GM23338 (cell line): ENCODE results near the gene OR2AT4. TPM values are rescaled to one million over a fixed set of nuclear protein-coding genes. Genes with fewer than 3 reads are reported as not detected.

ENCODE experiments used
- ATAC-seq: fragments of 200-7000 bp; cut with Tn5 transposase; 3 replicates; pipeline ENCODE4 v1.9.1; 2020
- DNase-seq: peaks from one replicate; pipeline ENCODE4 v3.0.0-alpha.2; 2015; ENCODE audit warnings: low spot score
- H2AFZ ChIP-seq: fragments of 200-600 bp; sonication (generic); 2 replicates; pipeline ENCODE4 v1.8.0; 2016; ENCODE audit warnings: antibody characterized with exemption, mild to moderate bottlenecking, moderate library complexity
- H3F3A ChIP-seq: fragments of 200-600 bp; sonication (generic); replicated peaks from 2 replicates; pipeline ENCODE4 v1.8.0; 2017; ENCODE audit warnings: antibody characterized with exemption, mixed run types, low read depth
- H3K27ac ChIP-seq: fragments of 200-600 bp; sonication (generic); 2 replicates; pipeline ENCODE4 v1.6.1; 2016; ENCODE audit warnings: low read depth
- H3K27me3 ChIP-seq: fragments of 200-600 bp; sonication (generic); 2 replicates; pipeline ENCODE4 v1.8.0; 2016; ENCODE audit warnings: mild to moderate bottlenecking, mixed run types, moderate library complexity; ENCODE audit not compliant: insufficient read depth
- H3K36me3 ChIP-seq: fragments of 200-600 bp; sonication (generic); 2 replicates; pipeline ENCODE4 v1.8.0; 2016; ENCODE audit warnings: mild to moderate bottlenecking; ENCODE audit not compliant: insufficient read depth
- H3K4me1 ChIP-seq: fragments of 200-600 bp; sonication (generic); 2 replicates; pipeline ENCODE4 v1.8.0; 2016; ENCODE audit warnings: mild to moderate bottlenecking, moderate library complexity; ENCODE audit not compliant: insufficient read depth
- H3K4me2 ChIP-seq: fragments of 200-600 bp; sonication (generic); 2 replicates; pipeline ENCODE4 v1.7.1; 2017; ENCODE audit warnings: mixed run types
- H3K4me3 ChIP-seq: fragments of 200-600 bp; sonication (generic); 2 replicates; pipeline ENCODE4 v1.6.1; 2016; ENCODE audit warnings: mixed run types
- H3K79me2 ChIP-seq: fragments of 200-600 bp; sonication (generic); replicated peaks from 2 replicates; pipeline ENCODE4 v1.8.0; 2017; ENCODE audit warnings: mild to moderate bottlenecking; ENCODE audit not compliant: insufficient read depth
- H3K9me2 ChIP-seq: fragments of 200-600 bp; sonication (generic); 2 replicates; pipeline ENCODE4 v1.8.0; 2017; ENCODE audit not compliant: insufficient read depth
- H4K20me1 ChIP-seq: fragments of 200-600 bp; sonication (generic); replicated peaks from 2 replicates; pipeline ENCODE4 v1.8.0; 2017; ENCODE audit warnings: mild to moderate bottlenecking; ENCODE audit not compliant: insufficient read depth
- H3K27ac Mint-ChIP-seq: 2 replicates; pipeline ENCODE4 v1.8.0; 2020; ENCODE audit warnings: inconsistent platforms, mild to moderate bottlenecking, moderate library complexity, mixed read lengths
- H3K27me3 Mint-ChIP-seq: 3 replicates; pipeline ENCODE4 v1.8.0; 2022; ENCODE audit warnings: low read depth, mild to moderate bottlenecking, moderate library complexity, mixed read lengths, inconsistent platforms; ENCODE audit not compliant: insufficient read depth, poor library complexity
- H3K36me3 Mint-ChIP-seq: 3 replicates; pipeline ENCODE4 v1.8.0; 2021; ENCODE audit warnings: low read depth, mild to moderate bottlenecking, inconsistent platforms, moderate library complexity, mixed read lengths
- H3K4me1 Mint-ChIP-seq: 3 replicates; pipeline ENCODE4 v1.8.0; 2020; ENCODE audit warnings: mild to moderate bottlenecking, inconsistent platforms, mixed read lengths
- H3K4me3 Mint-ChIP-seq: 3 replicates; pipeline ENCODE4 v1.8.0; 2021; ENCODE audit warnings: moderate library complexity, mild to moderate bottlenecking, inconsistent platforms, mixed read lengths
- H3K9me3 Mint-ChIP-seq: 3 replicates; pipeline ENCODE4 v1.8.0; 2020; ENCODE audit warnings: moderate library complexity, mild to moderate bottlenecking, inconsistent platforms, mixed read lengths
- ETS1 ChIP-seq: IDR thresholded peaks from 2 replicates; pipeline ENCODE4 v1.6.1; 2016; ENCODE audit warnings: antibody characterized with exemption
- EZH2 ChIP-seq: fragments of 200-600 bp; sonication (generic); IDR thresholded peaks from one replicate; pipeline ENCODE4 v1.8.0; 2017; ENCODE audit warnings: antibody characterized with exemption, mild to moderate bottlenecking, low read depth; ENCODE audit not compliant: unreplicated experiment
- JUNB ChIP-seq: IDR thresholded peaks from one replicate; pipeline ENCODE4 v1.6.1; 2016; ENCODE audit warnings: antibody characterized with exemption; ENCODE audit not compliant: unreplicated experiment
- NANOG ChIP-seq: IDR thresholded peaks from 2 replicates; pipeline ENCODE4 v1.6.1; 2016; ENCODE audit warnings: antibody characterized with exemption, borderline replicate concordance
- POLR2AphosphoS5 ChIP-seq: IDR thresholded peaks from 2 replicates; pipeline ENCODE4 v1.6.1; 2016; ENCODE audit warnings: antibody characterized with exemption, low read depth
- REST ChIP-seq: IDR thresholded peaks from one replicate; pipeline ENCODE4 v1.6.1; 2018; ENCODE audit warnings: antibody characterized with exemption; ENCODE audit not compliant: unreplicated experiment
- STAT1 ChIP-seq: IDR thresholded peaks from one replicate; pipeline ENCODE4 v1.6.1; 2016; ENCODE audit warnings: antibody characterized with exemption; ENCODE audit not compliant: unreplicated experiment
- ZNF114 ChIP-seq: fragments of 250-450 bp; sonication (Bioruptor Pico); IDR thresholded peaks from 2 replicates; pipeline ENCODE4 v1.5.0; 2020; ENCODE audit warnings: mild to moderate bottlenecking, moderate library complexity
- ZNF331 ChIP-seq: fragments of 250-450 bp; sonication (Bioruptor Pico); IDR thresholded peaks from 2 replicates; pipeline ENCODE4 v1.5.0; 2020; ENCODE audit warnings: low read depth, mild to moderate bottlenecking, moderate library complexity
- polyA plus RNA-seq: library from polyadenylated mRNA; unstranded; fragments of >200 nt; fragmentation: Nextera tagmentation; extraction: Ambion mirVana; gene quantifications from 2 replicates; pipeline ENCODE4 v1.2.1, GENCODE V29; 2016
- total RNA-seq: library from RNA; depleted of rRNA; stranded (reverse); fragments of >200 nt; shearing (Covaris generic); gene quantifications from 2 replicates; pipeline ENCODE4 v1.2.3, GENCODE V29; 2014
- TF ChIP-seq, protein P1 (sequence below), 2 experiments: fragments of 200-600 bp in 1 of 2; sonication (generic) in 1 of 2; conservative IDR thresholded peaks; 2 replicates each; pipeline versions ENCODE4 v1.5.1 to v1.6.1; 2016 to 2017; ENCODE audit warnings: antibody characterized with exemption in 2 of 2, low read depth in 2 of 2, mild to moderate bottlenecking in 2 of 2, moderate library complexity in 1 of 2

The OR2AT4 gene
- total and polyA plus RNA-seq, 2 experiments from 2014 or later, result not detected

DNA sequence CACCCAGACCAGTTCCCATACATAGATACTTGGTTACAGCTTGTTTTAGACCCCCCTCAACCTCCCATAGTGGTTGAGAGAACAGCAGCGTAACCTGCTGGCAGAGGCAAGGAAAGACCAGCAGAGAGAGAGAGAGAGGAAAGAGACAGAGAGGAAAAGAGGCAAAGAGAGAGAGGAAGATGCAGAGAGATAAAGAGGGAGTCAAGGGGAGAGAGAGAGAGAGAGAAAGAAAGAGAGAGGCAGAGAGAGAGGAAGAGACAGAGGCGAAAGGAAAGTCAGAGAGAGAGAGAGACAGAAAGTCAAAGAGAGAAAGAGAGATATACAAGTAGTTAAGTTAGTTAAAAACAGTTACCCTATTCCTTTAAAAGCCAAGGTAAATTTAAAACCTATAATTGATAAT lies 55.4 kb downstream of the OR2AT4 start:
- Histone ChIP-seq H3K4me1 (no peaks in the 10 kb centered on the region; the same call in 1 of the 2 replicates), H3K27ac (no peak overlapping the region), H2AFZ (no peak overlapping the region), H3K27me3 (no peaks in the 10 kb centered on the region), H3K4me2 (no peak overlapping the region), H3K4me3 (no peak overlapping the region), H3F3A (no peaks in the 10 kb centered on the region), H3K79me2 (no peaks in the 10 kb centered on the region), H4K20me1 (no peaks in the 10 kb centered on the region), H3K9me2 (no peaks in the 10 kb centered on the region), H3K36me3 (no peaks in the 10 kb centered on the region)
- H3K9me3 Mint-ChIP-seq, result peaks cover 22% of the 10 kb centered on the region
- peaks cover 4% of the 10 kb centered on the region for H3K27me3 Mint-ChIP-seq
- peaks cover 6% of the 10 kb centered on the region; the same call in 2 of the 3 replicates for H3K36me3 Mint-ChIP-seq
- ATAC-seq (no peak), DNase-seq (no peak)
- no peak for TF ChIP-seq EZH2
- no peak for TF ChIP-seq NANOG
- TF ChIP-seq ETS1, result no peak
- TF ChIP-seq, protein P1, sequence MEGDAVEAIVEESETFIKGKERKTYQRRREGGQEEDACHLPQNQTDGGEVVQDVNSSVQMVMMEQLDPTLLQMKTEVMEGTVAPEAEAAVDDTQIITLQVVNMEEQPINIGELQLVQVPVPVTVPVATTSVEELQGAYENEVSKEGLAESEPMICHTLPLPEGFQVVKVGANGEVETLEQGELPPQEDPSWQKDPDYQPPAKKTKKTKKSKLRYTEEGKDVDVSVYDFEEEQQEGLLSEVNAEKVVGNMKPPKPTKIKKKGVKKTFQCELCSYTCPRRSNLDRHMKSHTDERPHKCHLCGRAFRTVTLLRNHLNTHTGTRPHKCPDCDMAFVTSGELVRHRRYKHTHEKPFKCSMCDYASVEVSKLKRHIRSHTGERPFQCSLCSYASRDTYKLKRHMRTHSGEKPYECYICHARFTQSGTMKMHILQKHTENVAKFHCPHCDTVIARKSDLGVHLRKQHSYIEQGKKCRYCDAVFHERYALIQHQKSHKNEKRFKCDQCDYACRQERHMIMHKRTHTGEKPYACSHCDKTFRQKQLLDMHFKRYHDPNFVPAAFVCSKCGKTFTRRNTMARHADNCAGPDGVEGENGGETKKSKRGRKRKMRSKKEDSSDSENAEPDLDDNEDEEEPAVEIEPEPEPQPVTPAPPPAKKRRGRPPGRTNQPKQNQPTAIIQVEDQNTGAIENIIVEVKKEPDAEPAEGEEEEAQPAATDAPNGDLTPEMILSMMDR (conservative IDR thresholded peaks at IDR 0.05; ENCODE audit: low read depth in 2 of 2), result no peak
- TF ChIP-seq POLR2AphosphoS5, result no peak
- TF ChIP-seq ZNF331 (CRISPR knock-in tag), result no peak
- no peak for TF ChIP-seq ZNF114
- no peak for TF ChIP-seq STAT1
- TF ChIP-seq JUNB, result no peak
- TF ChIP-seq REST, result no peak
- peaks cover 3% of the 10 kb centered on the region; the same call in 1 of the 3 replicates for H3K4me1 Mint-ChIP-seq
- H3K4me3 Mint-ChIP-seq, result no peak overlapping the region
- H3K27ac Mint-ChIP-seq, result no peak overlapping the region
